Measurements from ENCODE around the gene CACNB2.

The CACNB2 gene

DNA sequence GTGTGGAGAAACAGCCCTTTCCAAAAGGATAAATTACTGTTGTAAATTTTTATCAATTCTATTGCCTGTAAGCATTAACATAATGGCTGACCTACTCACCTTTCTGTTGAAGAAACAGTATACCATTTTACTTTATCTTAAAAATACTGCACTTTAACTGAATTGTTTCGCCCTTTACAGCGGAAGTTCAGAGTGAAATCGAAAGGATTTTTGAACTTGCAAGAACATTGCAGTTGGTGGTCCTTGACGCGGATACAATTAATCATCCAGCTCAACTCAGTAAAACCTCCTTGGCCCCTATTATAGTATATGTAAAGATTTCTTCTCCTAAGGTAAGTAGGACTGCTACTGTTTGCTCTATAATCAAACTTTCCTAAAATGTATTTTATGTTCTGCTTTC, 393.7 kb downstream of the CACNB2 start:
- Histone ChIP-seq H4K20me1 (ENCODE audit: insufficient read depth, low read length) (no peaks in the 10 kb centered on the region), H3K9ac (ENCODE audit: low read length) (no peak overlapping the region), H2AFZ (ENCODE audit: low read depth, low read length) (no peak overlapping the region), H3K79me2 (ENCODE audit: low read length) (no peaks in the 10 kb centered on the region), H3K36me3 (replicated peaks; ENCODE audit: low read depth, low read length) (peaks cover 2% of the 10 kb centered on the region), H3K27me3 (ENCODE audit: low read depth, low read length) (no peaks in the 10 kb centered on the region), H3K4me2 (ENCODE audit: low read length) (no peak overlapping the region), H3K9me3 (ENCODE audit: insufficient read depth, low read length) (no peaks in the 10 kb centered on the region), H3K4me1 (ENCODE audit: low read length) (no peaks in the 10 kb centered on the region), H3K4me3 (ENCODE audit: low read length) (no peak overlapping the region), H3K27ac (ENCODE audit: low read length) (no peak overlapping the region)
- TF ChIP-seq, protein P1, sequence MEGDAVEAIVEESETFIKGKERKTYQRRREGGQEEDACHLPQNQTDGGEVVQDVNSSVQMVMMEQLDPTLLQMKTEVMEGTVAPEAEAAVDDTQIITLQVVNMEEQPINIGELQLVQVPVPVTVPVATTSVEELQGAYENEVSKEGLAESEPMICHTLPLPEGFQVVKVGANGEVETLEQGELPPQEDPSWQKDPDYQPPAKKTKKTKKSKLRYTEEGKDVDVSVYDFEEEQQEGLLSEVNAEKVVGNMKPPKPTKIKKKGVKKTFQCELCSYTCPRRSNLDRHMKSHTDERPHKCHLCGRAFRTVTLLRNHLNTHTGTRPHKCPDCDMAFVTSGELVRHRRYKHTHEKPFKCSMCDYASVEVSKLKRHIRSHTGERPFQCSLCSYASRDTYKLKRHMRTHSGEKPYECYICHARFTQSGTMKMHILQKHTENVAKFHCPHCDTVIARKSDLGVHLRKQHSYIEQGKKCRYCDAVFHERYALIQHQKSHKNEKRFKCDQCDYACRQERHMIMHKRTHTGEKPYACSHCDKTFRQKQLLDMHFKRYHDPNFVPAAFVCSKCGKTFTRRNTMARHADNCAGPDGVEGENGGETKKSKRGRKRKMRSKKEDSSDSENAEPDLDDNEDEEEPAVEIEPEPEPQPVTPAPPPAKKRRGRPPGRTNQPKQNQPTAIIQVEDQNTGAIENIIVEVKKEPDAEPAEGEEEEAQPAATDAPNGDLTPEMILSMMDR (IDR thresholded peaks at IDR 0.05; ENCODE audit: low read depth, low read length) = no peak
- no peak for TF ChIP-seq EZH2phosphoT487 (IDR thresholded peaks at IDR 0.05; ENCODE audit: low read depth)

DNA sequence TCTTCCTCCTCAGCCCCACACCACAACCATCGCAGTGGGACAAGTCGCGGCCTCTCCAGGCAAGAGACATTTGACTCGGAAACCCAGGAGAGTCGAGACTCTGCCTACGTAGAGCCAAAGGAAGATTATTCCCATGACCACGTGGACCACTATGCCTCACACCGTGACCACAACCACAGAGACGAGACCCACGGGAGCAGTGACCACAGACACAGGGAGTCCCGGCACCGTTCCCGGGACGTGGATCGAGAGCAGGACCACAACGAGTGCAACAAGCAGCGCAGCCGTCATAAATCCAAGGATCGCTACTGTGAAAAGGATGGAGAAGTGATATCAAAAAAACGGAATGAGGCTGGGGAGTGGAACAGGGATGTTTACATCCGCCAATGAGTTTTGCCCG, 399.1 kb downstream of the CACNB2 start:
- no peak for TF ChIP-seq EZH2phosphoT487 (IDR thresholded peaks at IDR 0.05; ENCODE audit: low read depth)
- TF ChIP-seq, protein P1 (IDR thresholded peaks at IDR 0.05; ENCODE audit: low read depth, low read length) = no peak
- Histone ChIP-seq H3K36me3 (replicated peaks; ENCODE audit: low read depth, low read length) (peaks cover 7% of the 10 kb centered on the region), H3K4me1 (ENCODE audit: low read length) (no peaks in the 10 kb centered on the region), H3K4me2 (ENCODE audit: low read length) (no peak overlapping the region), H3K27me3 (ENCODE audit: low read depth, low read length) (no peaks in the 10 kb centered on the region), H3K27ac (ENCODE audit: low read length) (no peak overlapping the region), H3K9ac (ENCODE audit: low read length) (no peak overlapping the region), H2AFZ (ENCODE audit: low read depth, low read length) (no peak overlapping the region), H3K79me2 (ENCODE audit: low read length) (no peaks in the 10 kb centered on the region), H3K9me3 (ENCODE audit: insufficient read depth, low read length) (no peaks in the 10 kb centered on the region), H3K4me3 (ENCODE audit: low read length) (no peak overlapping the region), H4K20me1 (ENCODE audit: insufficient read depth, low read length) (no peaks in the 10 kb centered on the region)

DNA sequence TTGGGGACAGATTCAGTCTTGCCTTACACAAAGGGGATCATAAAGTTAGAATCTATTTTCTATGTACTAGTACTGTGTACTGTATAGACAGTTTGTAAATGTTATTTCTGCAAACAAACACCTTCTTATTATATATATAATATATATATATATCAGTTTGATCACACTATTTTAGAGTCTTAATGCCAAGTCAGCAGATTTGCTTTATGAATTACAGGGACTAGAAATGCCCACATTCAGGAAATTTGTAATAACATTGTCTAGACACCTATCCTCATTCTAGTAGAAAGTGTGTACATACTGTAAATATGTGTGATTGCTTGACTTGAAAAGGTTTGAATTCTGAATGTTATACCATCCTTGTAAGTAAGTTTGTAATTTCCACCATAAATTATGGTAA, 400.0 kb downstream of the CACNB2 start:
- Histone ChIP-seq H3K36me3 (replicated peaks; ENCODE audit: low read depth, low read length) (peaks cover 7% of the 10 kb centered on the region), H3K4me1 (ENCODE audit: low read length) (no peaks in the 10 kb centered on the region), H3K79me2 (ENCODE audit: low read length) (no peaks in the 10 kb centered on the region), H4K20me1 (ENCODE audit: insufficient read depth, low read length) (no peaks in the 10 kb centered on the region), H3K9me3 (ENCODE audit: insufficient read depth, low read length) (no peaks in the 10 kb centered on the region), H3K4me2 (ENCODE audit: low read length) (no peak overlapping the region), H2AFZ (ENCODE audit: low read depth, low read length) (no peak overlapping the region), H3K27ac (ENCODE audit: low read length) (no peak overlapping the region), H3K27me3 (ENCODE audit: low read depth, low read length) (no peaks in the 10 kb centered on the region), H3K9ac (ENCODE audit: low read length) (no peak overlapping the region), H3K4me3 (ENCODE audit: low read length) (no peak overlapping the region)
- TF ChIP-seq, protein P1 (IDR thresholded peaks at IDR 0.05; ENCODE audit: low read depth, low read length) = no peak
- no peak for TF ChIP-seq EZH2phosphoT487 (IDR thresholded peaks at IDR 0.05; ENCODE audit: low read depth)

DNA sequence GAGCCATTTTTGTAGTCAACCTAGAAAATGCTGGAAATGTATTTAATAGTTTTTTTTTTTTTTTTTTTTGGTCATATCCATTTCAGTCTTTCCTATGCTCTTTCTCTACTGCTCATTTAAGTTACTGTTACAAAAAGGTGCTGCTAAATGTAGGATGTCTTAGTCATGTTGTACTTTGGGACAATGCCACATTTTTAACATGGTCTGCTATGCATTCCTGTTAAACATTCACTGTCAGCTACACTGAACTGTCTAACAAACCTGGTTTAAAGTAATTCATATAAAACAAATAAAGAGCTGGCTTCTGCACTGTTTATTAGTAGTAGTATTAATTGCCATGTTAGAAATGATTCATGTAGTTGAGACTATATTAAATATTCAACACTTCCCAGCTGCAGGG, 402.6 kb downstream of the CACNB2 start:
- H3K36me3 ChIP-seq (replicated peaks; ENCODE audit: low read depth, low read length) = peaks cover 5% of the 10 kb centered on the region
- H3K27me3 ChIP-seq (ENCODE audit: low read depth, low read length) = no peaks in the 10 kb centered on the region
- no peaks in the 10 kb centered on the region for H3K79me2 ChIP-seq (ENCODE audit: low read length)
- TF ChIP-seq EZH2phosphoT487 (IDR thresholded peaks at IDR 0.05; ENCODE audit: low read depth) = no peak
- TF ChIP-seq, protein P1 (IDR thresholded peaks at IDR 0.05; ENCODE audit: low read depth, low read length) = no peak
- no peaks in the 10 kb centered on the region for H3K4me1 ChIP-seq (ENCODE audit: low read length)
- H3K4me2 ChIP-seq (ENCODE audit: low read length) = no peak overlapping the region
- H4K20me1 ChIP-seq (ENCODE audit: insufficient read depth, low read length) = no peaks in the 10 kb centered on the region
- no peak overlapping the region for H3K9ac ChIP-seq (ENCODE audit: low read length)
- no peak overlapping the region for H2AFZ ChIP-seq (ENCODE audit: low read depth, low read length)
- no peak overlapping the region for H3K4me3 ChIP-seq (ENCODE audit: low read length)
- H3K9me3 ChIP-seq (ENCODE audit: insufficient read depth, low read length) = no peaks in the 10 kb centered on the region
- H3K27ac ChIP-seq (ENCODE audit: low read length) = no peak overlapping the region
